Measurements from ENCODE around the gene PTTG2. TPM values are rescaled to one million over a fixed set of nuclear protein-coding genes. Genes with fewer than 3 reads are reported as not detected.

Gene PTTG2
- total RNA-seq, 6 experiments from 2014 or later, result not detected

- H3K27me3 Mint-ChIP-seq (ENCODE audit: insufficient read depth), result no peaks in the 10 kb centered on the region
- H3K9me3 Mint-ChIP-seq, result no peaks in the 10 kb centered on the region
- TF ChIP-seq, protein P1, sequence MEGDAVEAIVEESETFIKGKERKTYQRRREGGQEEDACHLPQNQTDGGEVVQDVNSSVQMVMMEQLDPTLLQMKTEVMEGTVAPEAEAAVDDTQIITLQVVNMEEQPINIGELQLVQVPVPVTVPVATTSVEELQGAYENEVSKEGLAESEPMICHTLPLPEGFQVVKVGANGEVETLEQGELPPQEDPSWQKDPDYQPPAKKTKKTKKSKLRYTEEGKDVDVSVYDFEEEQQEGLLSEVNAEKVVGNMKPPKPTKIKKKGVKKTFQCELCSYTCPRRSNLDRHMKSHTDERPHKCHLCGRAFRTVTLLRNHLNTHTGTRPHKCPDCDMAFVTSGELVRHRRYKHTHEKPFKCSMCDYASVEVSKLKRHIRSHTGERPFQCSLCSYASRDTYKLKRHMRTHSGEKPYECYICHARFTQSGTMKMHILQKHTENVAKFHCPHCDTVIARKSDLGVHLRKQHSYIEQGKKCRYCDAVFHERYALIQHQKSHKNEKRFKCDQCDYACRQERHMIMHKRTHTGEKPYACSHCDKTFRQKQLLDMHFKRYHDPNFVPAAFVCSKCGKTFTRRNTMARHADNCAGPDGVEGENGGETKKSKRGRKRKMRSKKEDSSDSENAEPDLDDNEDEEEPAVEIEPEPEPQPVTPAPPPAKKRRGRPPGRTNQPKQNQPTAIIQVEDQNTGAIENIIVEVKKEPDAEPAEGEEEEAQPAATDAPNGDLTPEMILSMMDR (IDR thresholded peaks at IDR 0.05), result no peak
- peaks cover 47% of the 10 kb centered on the region for H3K4me1 Mint-ChIP-seq (ENCODE audit: low read depth)
- no peaks in the 10 kb centered on the region for H3K36me3 Mint-ChIP-seq (ENCODE audit: low read depth)
- H3K4me3 Mint-ChIP-seq, result peak overlapping the region; percentile 91
- peak overlapping the region; percentile 59 for H3K27ac Mint-ChIP-seq
- peak; percentile 36 for DNase-seq
Measured at GRCh38 chr4:37976991-37977470, 16.8 kb downstream of the PTTG2 start.

- TF ChIP-seq, protein P1 (IDR thresholded peaks at IDR 0.05), result peak; percentile 82
- Mint-ChIP-seq H3K36me3 (ENCODE audit: low read depth) (no peaks in the 10 kb centered on the region), H3K27ac (peak overlapping the region; percentile 85), H3K9me3 (no peaks in the 10 kb centered on the region), H3K4me1 (ENCODE audit: low read depth) (peaks cover 53% of the 10 kb centered on the region), H3K27me3 (ENCODE audit: insufficient read depth) (no peaks in the 10 kb centered on the region), H3K4me3 (peak overlapping the region; percentile 91)
- DNase-seq, result peak; percentile 72
Measured at GRCh38 chr4:37977471-37978247, 17.5 kb downstream of the PTTG2 start.

DNA sequence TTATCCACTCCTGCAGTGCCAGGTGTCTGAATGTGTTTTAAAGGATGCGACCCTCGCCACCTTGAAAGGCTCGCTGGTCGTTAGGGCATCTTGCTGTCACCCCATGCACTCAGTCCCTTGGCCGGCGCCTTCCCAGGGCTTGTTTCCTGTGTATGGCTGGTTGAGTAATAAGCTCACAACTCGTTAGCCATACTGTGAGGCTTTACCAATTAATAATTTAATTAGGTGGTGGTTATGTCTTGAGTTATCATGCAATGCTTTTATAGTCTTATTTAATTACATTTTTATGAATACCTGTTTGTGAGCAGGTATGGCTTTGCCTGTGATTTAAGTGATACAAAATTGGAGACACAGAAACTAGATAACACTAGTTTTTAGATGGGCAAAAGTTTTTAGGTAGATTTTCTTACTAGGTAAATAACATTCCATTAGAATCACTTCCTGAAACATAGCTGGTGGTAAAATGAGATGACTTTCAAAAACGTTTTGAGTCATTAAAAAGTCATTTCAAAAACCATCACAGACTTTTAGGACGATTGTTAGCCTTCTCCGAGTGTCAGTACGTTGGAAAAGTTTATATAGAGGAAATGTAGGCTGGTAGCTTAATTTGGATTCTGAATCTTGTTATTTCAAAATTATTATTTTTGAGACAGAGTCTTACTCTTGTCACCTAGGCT lies 18.2 kb downstream of the PTTG2 start:
- H3K9me3 Mint-ChIP-seq, result no peaks in the 10 kb centered on the region
- peak overlapping the region; percentile 91 for H3K4me3 Mint-ChIP-seq
- TF ChIP-seq, protein P1 (IDR thresholded peaks at IDR 0.05), result no peak
- H3K27ac Mint-ChIP-seq, result peak overlapping the region; percentile 85
- no peak for DNase-seq
- no peaks in the 10 kb centered on the region for H3K36me3 Mint-ChIP-seq (ENCODE audit: low read depth)
- peaks cover 58% of the 10 kb centered on the region for H3K4me1 Mint-ChIP-seq (ENCODE audit: low read depth)
- H3K27me3 Mint-ChIP-seq (ENCODE audit: insufficient read depth), result no peaks in the 10 kb centered on the region

DNA sequence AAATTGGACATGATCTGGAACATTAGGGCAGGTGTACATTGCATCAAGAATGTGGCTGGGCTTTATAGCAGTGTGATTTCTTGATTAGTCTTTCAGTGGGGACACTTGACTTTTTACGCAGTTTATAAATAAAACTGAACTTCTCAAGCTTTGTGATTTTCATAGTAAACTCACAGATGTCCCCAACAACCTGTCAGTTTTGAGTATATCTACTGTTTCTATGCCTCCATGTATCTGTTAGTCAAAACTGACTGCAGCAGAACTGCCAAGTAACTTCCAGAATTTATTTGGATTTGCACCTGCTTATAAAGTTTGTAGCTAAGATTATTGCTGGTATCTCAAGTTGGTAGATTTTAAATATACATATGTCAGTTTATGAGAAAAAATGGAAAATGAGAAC lies 20.0 kb downstream of the PTTG2 start:
- Mint-ChIP-seq H3K9me3 (no peaks in the 10 kb centered on the region), H3K36me3 (ENCODE audit: low read depth) (peaks cover 7% of the 10 kb centered on the region; the same call in 1 of the 2 replicates), H3K4me3 (no peak overlapping the region), H3K27me3 (ENCODE audit: insufficient read depth) (no peaks in the 10 kb centered on the region), H3K4me1 (ENCODE audit: low read depth) (peaks cover 65% of the 10 kb centered on the region), H3K27ac (no peak overlapping the region)
- TF ChIP-seq, protein P1 (IDR thresholded peaks at IDR 0.05), result no peak
- DNase-seq, result no peak

- peak overlapping the region; percentile 47 for H3K4me3 Mint-ChIP-seq
- H3K27me3 Mint-ChIP-seq (ENCODE audit: insufficient read depth), result no peaks in the 10 kb centered on the region
- H3K9me3 Mint-ChIP-seq, result no peaks in the 10 kb centered on the region
- TF ChIP-seq, protein P1 (IDR thresholded peaks at IDR 0.05), result no peak
- no peak for DNase-seq
- H3K36me3 Mint-ChIP-seq (ENCODE audit: low read depth), result peaks cover 7% of the 10 kb centered on the region; the same call in 1 of the 2 replicates
- peak overlapping the region; percentile 77 for H3K27ac Mint-ChIP-seq
- H3K4me1 Mint-ChIP-seq (ENCODE audit: low read depth), result peaks cover 73% of the 10 kb centered on the region
Measured at GRCh38 chr4:37981425-37981824, 21.2 kb downstream of the PTTG2 start.
